Kasumi-1 (cell line): ENCODE results near the gene BACH2.

Experiments
- DNase-seq, 2 experiments: peaks; one replicate each; lab custom pipeline; 2025; lab: John Stamatoyannopoulos, UW

BACH2 gene

GRCh38 chr6:89966913-89967312, 329.7 kb downstream of the BACH2 start:
- no peak for DNase-seq

- DNase-seq, result no peak
These were observed 330.5 kb downstream of the BACH2 start for GRCh38 chr6:89966228-89966544.

GRCh38 chr6:89965441-89966227, 331.0 kb downstream of the BACH2 start:
- DNase-seq, result no peak

- DNase-seq, result no peak
These were observed 333.3 kb downstream of the BACH2 start for GRCh38 chr6:89963391-89963790.

GRCh38 chr6:89961481-89961880, 335.2 kb downstream of the BACH2 start:
- DNase-seq, result no peak

GRCh38 chr6:89959883-89960282, 336.8 kb downstream of the BACH2 start:
- no peak for DNase-seq

GRCh38 chr6:89956182-89956581, 340.5 kb downstream of the BACH2 start:
- no peak for DNase-seq

GRCh38 chr6:89955364-89955763, 341.3 kb downstream of the BACH2 start:
- no peak for DNase-seq

GRCh38 chr6:89954721-89955148, 341.9 kb downstream of the BACH2 start:
- no peak for DNase-seq

GRCh38 chr6:89952686-89953085, 344.0 kb downstream of the BACH2 start:
- DNase-seq, result peak; percentile 90 to 93

GRCh38 chr6:89952105-89952671, 344.5 kb downstream of the BACH2 start:
- DNase-seq, result peak; percentile 4 to 21

- DNase-seq, result peak; percentile 31 to 33
These were observed 345.0 kb downstream of the BACH2 start for GRCh38 chr6:89951574-89952104.

GRCh38 chr6:89950879-89951391, 345.7 kb downstream of the BACH2 start:
- DNase-seq, result peak; percentile 64 to 77

- DNase-seq, result no peak
These were observed 346.2 kb downstream of the BACH2 start for GRCh38 chr6:89950446-89950845.

- no peak for DNase-seq
These were observed 347.8 kb downstream of the BACH2 start for GRCh38 chr6:89948876-89949275.

- DNase-seq, result peak; percentile 38 to 59
These were observed 351.7 kb downstream of the BACH2 start for GRCh38 chr6:89944826-89945407.

- no peak for DNase-seq
These were observed 352.4 kb downstream of the BACH2 start for GRCh38 chr6:89944181-89944755.

GRCh38 chr6:89942601-89943000, 354.0 kb downstream of the BACH2 start:
- DNase-seq, result no peak

GRCh38 chr6:89941763-89942497, 354.7 kb downstream of the BACH2 start:
- no peak for DNase-seq

GRCh38 chr6:89941031-89941762, 355.4 kb downstream of the BACH2 start:
- DNase-seq, result no peak
